Trophoblast cell (in vitro differentiated cells and primary cell): ENCODE results near the gene APCDD1.
A peak's percentile ranks its signal among the peaks of the same experiment; 100 is the strongest.

Experiments
- DNase-seq, 2 donors: peaks; one replicate each; pipeline ENCODE4 v3.0.0-alpha.2; 2016
- H2AFZ ChIP-seq: 2 replicates; pipeline ENCODE4 v1.6.1; 2013; ENCODE audit warnings: low read length, moderate library complexity, mild to moderate bottlenecking; ENCODE audit not compliant: insufficient read depth, poor library complexity
- H2AK5ac ChIP-seq: 2 replicates; pipeline ENCODE4 v1.6.1; 2013; ENCODE audit warnings: mild to moderate bottlenecking, low read length
- H2BK120ac ChIP-seq: 2 replicates; pipeline ENCODE4 v1.6.1; 2013; ENCODE audit warnings: low read length, mild to moderate bottlenecking, moderate library complexity; ENCODE audit not compliant: insufficient read depth, poor library complexity
- H2BK12ac ChIP-seq: 2 replicates; pipeline ENCODE4 v1.6.1; 2013; ENCODE audit warnings: mild to moderate bottlenecking, low read length, moderate library complexity
- H2BK5ac ChIP-seq: 2 replicates; pipeline ENCODE4 v1.6.1; 2013; ENCODE audit warnings: low read length, low read depth, moderate library complexity, mild to moderate bottlenecking; ENCODE audit not compliant: poor library complexity
- H3K14ac ChIP-seq: 2 replicates; pipeline ENCODE4 v1.6.1; 2013; ENCODE audit warnings: mild to moderate bottlenecking, low read length
- H3K18ac ChIP-seq: 2 replicates; pipeline ENCODE4 v1.6.1; 2013; ENCODE audit warnings: mild to moderate bottlenecking, low read length
- H3K23ac ChIP-seq: 2 replicates; pipeline ENCODE4 v1.6.1; 2013; ENCODE audit warnings: low read length
- H3K27ac ChIP-seq: 2 replicates; pipeline ENCODE4 v1.5.1; 2013; ENCODE audit warnings: low read depth, mild to moderate bottlenecking, inconsistent platforms, low read length, moderate library complexity
- H3K27me3 ChIP-seq: 2 replicates; pipeline ENCODE4 v1.6.1; 2013; ENCODE audit warnings: inconsistent platforms, mild to moderate bottlenecking, low read length, moderate library complexity; ENCODE audit not compliant: insufficient read depth
- H3K36me3 ChIP-seq, 2 experiments: 1 replicate in 1 of 2; 2 replicates in 1 of 2; pipeline ENCODE4 v1.6.1; 2013; ENCODE audit warnings: low read length in 2 of 2, mild to moderate bottlenecking in 2 of 2, moderate library complexity in 1 of 2; ENCODE audit not compliant: insufficient read depth in 2 of 2, control insufficient read depth in 1 of 2
- H3K4ac ChIP-seq: 2 replicates; pipeline ENCODE4 v1.6.1; 2013; ENCODE audit warnings: low read depth, mild to moderate bottlenecking, low read length, moderate library complexity
- H3K4me1 ChIP-seq, 2 experiments: 1 replicate in 1 of 2; 2 replicates in 1 of 2; pipeline ENCODE4 v1.6.1; 2013; ENCODE audit warnings: low read length in 2 of 2, mild to moderate bottlenecking in 2 of 2, moderate library complexity in 1 of 2; ENCODE audit not compliant: insufficient read depth in 2 of 2, control insufficient read depth in 1 of 2
- H3K4me2 ChIP-seq: 2 replicates; pipeline ENCODE4 v1.6.1; 2013; ENCODE audit warnings: inconsistent platforms, mild to moderate bottlenecking, low read length, moderate library complexity
- H3K4me3 ChIP-seq: 2 replicates; pipeline ENCODE4 v1.5.1; 2013; ENCODE audit warnings: mild to moderate bottlenecking, low read depth, low read length, inconsistent platforms
- H3K79me1 ChIP-seq: one replicate; pipeline ENCODE4 v1.6.1; 2013; ENCODE audit warnings: low read length
- H3K79me2 ChIP-seq: 2 replicates; pipeline ENCODE4 v1.6.1; 2013; ENCODE audit warnings: low read length, mild to moderate bottlenecking; ENCODE audit not compliant: control insufficient read depth, insufficient read depth, poor library complexity
- H3K9ac ChIP-seq: 2 replicates; pipeline ENCODE4 v1.6.1; 2013; ENCODE audit warnings: mild to moderate bottlenecking, low read length
- H3K9me3 ChIP-seq: 2 replicates; pipeline ENCODE4 v1.6.1; 2013; ENCODE audit warnings: low read depth, mild to moderate bottlenecking, control low read depth, inconsistent platforms, low read length; ENCODE audit not compliant: insufficient read depth
- H4K12ac ChIP-seq: 2 replicates; pipeline ENCODE4 v1.6.1; 2013; ENCODE audit warnings: low read depth, mild to moderate bottlenecking, low read length, moderate library complexity
- H4K8ac ChIP-seq: 2 replicates; pipeline ENCODE4 v1.6.1; 2013; ENCODE audit warnings: low read depth, mild to moderate bottlenecking, low read length, moderate library complexity
- H4K91ac ChIP-seq: one replicate; pipeline ENCODE4 v1.6.1; 2013; ENCODE audit warnings: low read depth, mild to moderate bottlenecking, low read length, moderate library complexity
- WGBS: extraction: QIAGEN DNeasy Blood & Tissue Kit; methylation state at CpG from one replicate; pipeline ENCODE4 v1.1.7; 2013; ENCODE audit warnings: missing lambda C conversion rate; ENCODE audit not compliant: insufficient read length, insufficient coverage; ENCODE audit errors: extremely low coverage; 5-methylcytosine and 5-hydroxymethylcytosine counted together

APCDD1 gene

GRCh38 chr18:10414293-10414842 lies 40.1 kb upstream of the APCDD1 start:
- H3K79me1 ChIP-seq = no peaks in the 10 kb centered on the region
- no peak overlapping the region for H3K27ac ChIP-seq
- WGBS = no CpG with 5 or more reads among the region's 23 CpGs
- no peaks in the 10 kb centered on the region for H3K79me2 ChIP-seq
- H3K36me3 ChIP-seq = no peaks in the 10 kb centered on the region
- no peak overlapping the region for H2AFZ ChIP-seq
- no peak overlapping the region for H2BK5ac ChIP-seq
- H3K23ac ChIP-seq = no peak overlapping the region
- H4K8ac ChIP-seq = no peak overlapping the region
- H4K91ac ChIP-seq = no peak overlapping the region
- no peaks in the 10 kb centered on the region for H3K4me1 ChIP-seq
- H3K9ac ChIP-seq = no peak overlapping the region
- DNase-seq = no peak
- H3K4me2 ChIP-seq = no peak overlapping the region
- no peak overlapping the region for H3K4me3 ChIP-seq
- no peak overlapping the region for H3K18ac ChIP-seq
- H3K27me3 ChIP-seq = no peaks in the 10 kb centered on the region
- no peak overlapping the region for H2AK5ac ChIP-seq
- no peak overlapping the region for H3K14ac ChIP-seq
- H2BK12ac ChIP-seq = no peak overlapping the region
- H3K9me3 ChIP-seq = no peaks in the 10 kb centered on the region
- no peak overlapping the region for H4K12ac ChIP-seq
- H2BK120ac ChIP-seq = no peak overlapping the region
- no peak overlapping the region for H3K4ac ChIP-seq

DNA sequence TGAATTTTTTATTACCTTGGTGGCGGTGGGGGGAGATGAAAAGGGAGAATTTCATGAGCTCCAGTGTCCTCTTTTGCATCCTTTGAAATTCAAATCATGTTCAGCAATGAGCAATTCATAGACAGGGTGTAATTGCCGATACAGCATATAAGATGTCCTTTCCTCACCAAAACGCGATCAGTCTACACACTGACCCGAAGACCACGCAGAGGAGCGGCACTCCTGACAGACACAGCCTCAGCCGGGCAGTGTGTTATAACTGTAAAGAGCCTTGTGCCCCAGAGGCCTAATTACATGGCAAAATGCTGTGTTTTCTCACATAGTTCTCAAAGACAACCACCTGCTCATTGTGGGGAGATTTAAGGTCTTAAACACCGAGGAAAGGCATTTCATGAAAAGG lies 38.4 kb upstream of the APCDD1 start:
- H3K36me3 ChIP-seq = no peaks in the 10 kb centered on the region
- H2BK120ac ChIP-seq = no peak overlapping the region
- no peak overlapping the region for H3K18ac ChIP-seq
- no peak overlapping the region for H2BK5ac ChIP-seq
- H4K8ac ChIP-seq = no peak overlapping the region
- H3K9ac ChIP-seq = no peak overlapping the region
- no peak overlapping the region for H3K4me2 ChIP-seq
- H3K23ac ChIP-seq = no peak overlapping the region
- H3K27me3 ChIP-seq = no peaks in the 10 kb centered on the region
- H3K4me3 ChIP-seq = peak overlapping the region; percentile 48
- WGBS = no CpG with 5 or more reads among the region's 9 CpGs
- no peak overlapping the region for H4K12ac ChIP-seq
- no peaks in the 10 kb centered on the region for H3K79me2 ChIP-seq
- DNase-seq = no peak
- H2AK5ac ChIP-seq = no peak overlapping the region
- no peak overlapping the region for H3K4ac ChIP-seq
- no peak overlapping the region for H3K27ac ChIP-seq
- H3K79me1 ChIP-seq = no peaks in the 10 kb centered on the region
- H3K14ac ChIP-seq = no peak overlapping the region
- no peak overlapping the region for H2AFZ ChIP-seq
- H2BK12ac ChIP-seq = no peak overlapping the region
- H3K9me3 ChIP-seq = no peaks in the 10 kb centered on the region
- no peaks in the 10 kb centered on the region for H3K4me1 ChIP-seq
- H4K91ac ChIP-seq = no peak overlapping the region

DNA sequence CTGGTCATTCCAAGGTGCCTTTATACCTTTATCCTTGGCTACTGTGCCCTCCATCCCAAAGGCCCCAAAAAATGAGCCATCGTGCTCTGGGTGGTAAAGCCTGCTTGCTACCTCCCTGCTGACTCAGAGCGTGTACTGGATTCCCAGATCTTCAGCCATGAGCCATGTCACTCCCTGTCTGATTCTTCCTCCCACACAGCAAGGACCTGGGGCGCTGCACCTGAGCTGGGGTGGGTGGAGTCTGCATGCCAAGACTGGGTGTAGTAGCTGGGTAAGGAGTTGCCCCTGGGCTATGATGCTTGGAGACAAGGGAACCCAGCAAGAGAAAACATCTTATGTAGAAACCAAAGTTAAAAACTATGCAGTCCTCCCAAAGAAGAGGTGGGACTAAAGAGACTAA lies 37.2 kb upstream of the APCDD1 start:
- H3K14ac ChIP-seq = no peak overlapping the region
- DNase-seq = peak; percentile 89 to 94
- no peak overlapping the region for H3K4me3 ChIP-seq
- H3K27ac ChIP-seq = no peak overlapping the region
- H3K4me1 ChIP-seq = no peaks in the 10 kb centered on the region
- H3K36me3 ChIP-seq = no peaks in the 10 kb centered on the region
- H2AFZ ChIP-seq = no peak overlapping the region
- no peak overlapping the region for H3K23ac ChIP-seq
- no peaks in the 10 kb centered on the region for H3K79me2 ChIP-seq
- H3K9ac ChIP-seq = no peak overlapping the region
- no peak overlapping the region for H3K18ac ChIP-seq
- H2BK12ac ChIP-seq = no peak overlapping the region
- no peak overlapping the region for H4K91ac ChIP-seq
- no peak overlapping the region for H2AK5ac ChIP-seq
- no peaks in the 10 kb centered on the region for H3K9me3 ChIP-seq
- H3K79me1 ChIP-seq = no peaks in the 10 kb centered on the region
- WGBS = no CpG with 5 or more reads among the region's 3 CpGs
- no peak overlapping the region for H2BK120ac ChIP-seq
- H3K27me3 ChIP-seq = no peaks in the 10 kb centered on the region
- H3K4me2 ChIP-seq = no peak overlapping the region
- no peak overlapping the region for H4K12ac ChIP-seq
- no peak overlapping the region for H2BK5ac ChIP-seq
- no peak overlapping the region for H4K8ac ChIP-seq
- no peak overlapping the region for H3K4ac ChIP-seq

DNA sequence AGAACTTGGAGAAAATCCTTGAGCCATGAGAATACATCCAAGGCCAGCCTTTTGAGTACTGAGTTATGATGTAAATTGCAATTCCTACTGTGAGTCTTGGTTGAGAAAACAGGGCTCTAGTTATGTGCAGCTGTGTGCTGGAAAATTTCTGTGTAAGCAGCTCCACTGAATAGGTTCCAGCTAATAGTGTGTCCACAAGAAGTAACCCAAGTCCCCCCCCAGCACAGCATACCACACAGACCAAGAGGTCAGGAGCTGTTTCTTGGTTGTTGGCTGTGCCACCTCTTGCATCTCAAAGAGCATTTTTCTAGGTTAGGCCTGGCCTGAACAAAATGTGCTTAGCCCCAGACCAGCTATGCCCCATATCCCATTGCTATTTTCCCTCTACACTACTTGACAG lies 36.8 kb upstream of the APCDD1 start:
- Histone ChIP-seq H3K18ac (no peak overlapping the region), H3K23ac (no peak overlapping the region), H2BK12ac (no peak overlapping the region), H2AFZ (no peak overlapping the region), H3K27me3 (no peaks in the 10 kb centered on the region), H3K79me1 (no peaks in the 10 kb centered on the region), H4K12ac (no peak overlapping the region), H2AK5ac (no peak overlapping the region), H3K4me2 (no peak overlapping the region), H4K91ac (no peak overlapping the region), H3K9ac (no peak overlapping the region), H3K9me3 (no peaks in the 10 kb centered on the region), H3K14ac (no peak overlapping the region), H2BK120ac (no peak overlapping the region), H2BK5ac (no peak overlapping the region), H3K27ac (no peak overlapping the region), H3K36me3 (no peaks in the 10 kb centered on the region), H3K4me3 (no peak overlapping the region), H3K4me1 (no peaks in the 10 kb centered on the region), H4K8ac (no peak overlapping the region), H3K79me2 (no peaks in the 10 kb centered on the region), H3K4ac (no peak overlapping the region)
- DNase-seq = no peak
